Measurements from ENCODE around the gene PCLO.

The PCLO gene

DNA sequence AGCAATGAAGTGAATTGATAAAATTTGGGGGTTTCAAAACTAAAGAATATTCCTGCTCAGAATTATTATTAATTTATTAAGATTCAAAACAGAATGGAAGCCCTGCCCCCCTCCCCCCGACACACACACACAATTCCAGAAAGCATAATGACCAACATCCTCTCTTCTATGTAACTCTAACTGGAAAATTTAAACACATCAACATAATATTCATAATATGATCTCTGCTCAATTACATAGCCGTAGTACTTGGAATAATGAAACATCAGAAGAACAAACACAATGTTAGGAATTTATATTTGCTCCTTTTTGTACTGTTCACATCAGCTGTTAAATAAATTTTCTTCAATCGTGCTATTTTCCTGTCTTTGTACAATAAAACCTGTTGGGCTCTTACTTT is 20.8 kb downstream of the PCLO start:
- FAIRE-seq (peak; percentile 48), DNase-seq (ENCODE audit: insufficient read length, low spot score) (no peak)
- TF ChIP-seq, protein P1, sequence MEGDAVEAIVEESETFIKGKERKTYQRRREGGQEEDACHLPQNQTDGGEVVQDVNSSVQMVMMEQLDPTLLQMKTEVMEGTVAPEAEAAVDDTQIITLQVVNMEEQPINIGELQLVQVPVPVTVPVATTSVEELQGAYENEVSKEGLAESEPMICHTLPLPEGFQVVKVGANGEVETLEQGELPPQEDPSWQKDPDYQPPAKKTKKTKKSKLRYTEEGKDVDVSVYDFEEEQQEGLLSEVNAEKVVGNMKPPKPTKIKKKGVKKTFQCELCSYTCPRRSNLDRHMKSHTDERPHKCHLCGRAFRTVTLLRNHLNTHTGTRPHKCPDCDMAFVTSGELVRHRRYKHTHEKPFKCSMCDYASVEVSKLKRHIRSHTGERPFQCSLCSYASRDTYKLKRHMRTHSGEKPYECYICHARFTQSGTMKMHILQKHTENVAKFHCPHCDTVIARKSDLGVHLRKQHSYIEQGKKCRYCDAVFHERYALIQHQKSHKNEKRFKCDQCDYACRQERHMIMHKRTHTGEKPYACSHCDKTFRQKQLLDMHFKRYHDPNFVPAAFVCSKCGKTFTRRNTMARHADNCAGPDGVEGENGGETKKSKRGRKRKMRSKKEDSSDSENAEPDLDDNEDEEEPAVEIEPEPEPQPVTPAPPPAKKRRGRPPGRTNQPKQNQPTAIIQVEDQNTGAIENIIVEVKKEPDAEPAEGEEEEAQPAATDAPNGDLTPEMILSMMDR (IDR thresholded peaks at IDR 0.05; ENCODE audit: insufficient read depth, missing control alignments), result no peak

DNA sequence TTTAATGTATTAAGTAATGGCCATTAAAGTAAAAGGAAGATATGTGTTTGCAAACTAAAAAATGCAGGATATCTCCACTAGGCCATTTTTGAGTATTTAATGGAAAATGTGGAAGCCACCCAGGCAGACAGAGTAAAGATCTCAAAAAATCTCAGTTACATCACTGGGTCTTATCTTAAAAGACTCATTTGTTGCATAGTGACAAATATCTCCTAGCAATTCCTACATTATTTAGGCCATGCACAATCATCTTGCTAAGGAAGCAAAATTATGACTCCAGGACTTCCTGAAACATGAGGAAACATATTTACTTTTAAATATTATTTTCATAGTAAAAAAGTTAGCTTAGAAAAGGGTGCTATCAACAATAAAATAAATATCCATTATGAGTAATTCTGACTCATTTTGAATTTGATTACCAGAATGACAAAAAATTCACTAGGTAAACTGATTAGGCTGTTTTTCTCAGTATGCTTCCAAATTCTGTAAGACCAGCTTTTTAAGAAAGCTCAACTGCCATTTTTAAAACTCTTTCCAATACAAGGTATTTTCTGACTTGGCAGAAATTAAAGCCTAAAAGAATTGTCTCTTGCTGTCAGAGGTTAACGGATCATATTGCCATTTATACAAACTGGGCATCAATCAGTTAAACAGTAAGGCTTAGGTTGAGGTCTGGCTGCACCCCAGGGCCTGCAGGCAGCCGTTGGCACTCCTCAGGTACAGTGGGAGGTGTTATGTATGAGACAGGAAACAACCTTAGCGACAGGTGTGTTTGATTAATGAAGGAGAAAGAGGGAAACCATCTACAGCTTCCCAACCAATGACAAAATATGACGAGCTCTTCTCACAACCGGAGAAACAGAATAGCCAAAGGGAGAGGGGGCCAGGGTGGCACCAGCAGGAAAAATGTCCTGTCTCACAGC is 31.8 kb downstream of the PCLO start:
- no peak for DNase-seq (ENCODE audit: insufficient read length, low spot score)
- TF ChIP-seq, protein P1 (IDR thresholded peaks at IDR 0.05; ENCODE audit: insufficient read depth, missing control alignments), result no peak
- no peak for FAIRE-seq

DNA sequence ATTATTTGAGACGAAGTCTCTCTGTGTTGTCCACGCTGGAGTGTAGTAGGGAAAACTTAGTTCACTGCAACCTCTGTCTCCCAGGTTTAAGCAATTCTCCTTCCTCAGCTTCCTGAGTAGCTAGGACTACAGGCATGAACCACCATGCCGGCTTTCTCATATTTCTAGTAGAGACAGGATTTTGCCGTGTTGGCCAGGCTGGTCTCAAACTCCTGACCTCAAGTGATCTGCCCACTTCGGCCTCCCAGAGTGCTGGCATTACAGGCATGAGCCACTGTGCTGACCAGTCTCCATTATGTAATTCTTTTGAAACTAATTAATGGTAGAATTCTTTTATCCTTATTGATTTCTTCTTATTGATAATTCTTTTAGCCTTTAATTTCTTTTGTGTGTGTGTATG is 32.5 kb downstream of the PCLO start:
- no peak for DNase-seq (ENCODE audit: insufficient read length, low spot score)
- TF ChIP-seq, protein P1 (IDR thresholded peaks at IDR 0.05; ENCODE audit: insufficient read depth, missing control alignments), result no peak
- FAIRE-seq, result no peak

DNA sequence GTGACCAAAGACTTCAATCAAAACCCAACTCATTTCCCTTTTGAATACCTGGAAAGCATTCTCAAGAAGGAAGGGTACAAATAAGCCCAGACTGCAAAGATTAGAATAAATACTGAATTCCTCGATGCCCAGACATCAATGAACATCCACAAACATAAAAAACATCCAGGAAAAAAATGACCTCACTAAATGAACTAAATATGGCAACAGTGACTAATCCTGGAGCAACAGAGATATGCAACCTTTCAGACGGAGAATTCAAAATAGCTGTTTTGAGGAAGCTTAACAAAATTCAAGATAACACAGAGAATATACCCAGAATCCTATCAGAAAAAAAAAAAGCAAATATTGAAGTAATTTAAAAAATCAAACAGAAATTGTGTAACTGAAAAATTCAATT is 43.2 kb downstream of the PCLO start:
- TF ChIP-seq, protein P1 (IDR thresholded peaks at IDR 0.05; ENCODE audit: insufficient read depth, missing control alignments), result no peak
- DNase-seq (ENCODE audit: insufficient read length, low spot score) (no peak), FAIRE-seq (no peak)

DNA sequence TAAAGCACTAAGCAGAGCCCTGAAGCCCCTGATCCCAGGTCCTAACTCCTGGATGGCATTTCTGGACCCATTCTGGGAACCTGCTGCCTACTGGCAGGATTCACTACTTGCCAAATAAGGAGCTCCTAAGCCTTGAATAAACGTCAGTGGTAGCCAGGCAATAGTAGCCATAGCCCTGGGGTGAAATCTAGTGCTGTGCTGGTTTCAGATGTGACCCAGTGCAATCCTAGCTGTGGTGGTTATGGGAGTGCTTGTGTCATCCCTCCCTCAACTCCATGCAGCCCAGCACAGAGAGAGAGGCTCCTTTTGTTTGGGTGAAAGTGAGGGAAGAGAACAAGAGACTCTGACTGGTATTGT is 43.7 kb downstream of the PCLO start:
- no peak for DNase-seq (ENCODE audit: insufficient read length, low spot score)
- FAIRE-seq, result no peak
- TF ChIP-seq, protein P1 (IDR thresholded peaks at IDR 0.05; ENCODE audit: insufficient read depth, missing control alignments), result no peak

DNA sequence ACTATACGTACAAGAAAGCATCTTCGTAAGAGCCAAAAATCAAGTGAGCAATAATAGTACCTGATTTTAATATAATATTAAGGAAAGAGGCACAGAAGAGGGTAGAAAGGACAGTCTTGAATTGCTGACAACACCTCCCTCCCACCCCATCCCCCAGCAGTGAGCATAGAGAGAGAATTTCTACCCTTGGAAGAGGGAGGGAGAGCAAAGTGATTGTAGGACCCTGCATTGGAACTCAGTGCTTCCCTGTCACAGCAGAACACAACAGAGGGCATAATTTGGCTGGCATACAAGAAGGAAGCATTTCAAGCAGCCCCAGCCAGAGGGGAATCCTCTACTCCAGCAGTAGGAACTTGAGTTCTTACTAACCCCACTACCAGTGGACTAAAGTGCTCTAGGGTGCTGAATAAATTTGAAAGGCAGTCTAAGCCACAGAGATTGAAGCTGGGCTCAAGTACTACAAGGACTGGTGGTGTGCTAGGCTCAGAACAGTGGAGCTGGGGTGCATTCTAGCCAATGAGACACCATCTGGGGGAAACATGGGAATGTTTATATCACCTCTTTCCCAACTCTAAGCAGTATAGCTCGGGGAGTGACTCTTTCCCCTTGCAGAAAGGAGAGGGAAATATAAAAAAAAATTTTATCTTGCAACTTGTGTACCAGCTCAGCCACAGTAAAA is 44.2 kb downstream of the PCLO start:
- TF ChIP-seq, protein P1 (IDR thresholded peaks at IDR 0.05; ENCODE audit: insufficient read depth, missing control alignments), result no peak
- DNase-seq (ENCODE audit: insufficient read length, low spot score) (no peak), FAIRE-seq (no peak)

DNA sequence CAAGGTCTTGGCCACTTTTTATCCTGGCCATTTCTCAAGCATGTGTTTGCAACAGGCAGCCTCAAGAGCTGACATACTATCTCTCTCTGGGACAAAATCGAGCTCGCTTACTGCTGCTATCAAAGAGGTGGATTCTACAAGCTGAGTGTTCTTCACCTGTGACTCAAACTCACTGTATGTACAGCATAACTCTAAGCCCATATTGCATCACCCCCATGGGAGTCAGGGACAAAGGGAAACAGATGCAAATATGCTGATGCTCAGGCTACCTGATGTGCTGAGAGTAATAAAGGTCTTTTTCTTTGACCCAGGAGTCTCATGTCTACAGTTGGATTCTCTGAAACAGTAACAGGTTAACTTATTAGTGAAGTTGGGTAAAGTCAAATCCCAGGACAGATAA is 45.2 kb downstream of the PCLO start:
- TF ChIP-seq, protein P1 (IDR thresholded peaks at IDR 0.05; ENCODE audit: insufficient read depth, missing control alignments), result no peak
- FAIRE-seq, result no peak
- DNase-seq (ENCODE audit: insufficient read length, low spot score), result no peak

Measured in D721Med (cell line).